ENCODE results near the gene ROBO1.

DNA sequence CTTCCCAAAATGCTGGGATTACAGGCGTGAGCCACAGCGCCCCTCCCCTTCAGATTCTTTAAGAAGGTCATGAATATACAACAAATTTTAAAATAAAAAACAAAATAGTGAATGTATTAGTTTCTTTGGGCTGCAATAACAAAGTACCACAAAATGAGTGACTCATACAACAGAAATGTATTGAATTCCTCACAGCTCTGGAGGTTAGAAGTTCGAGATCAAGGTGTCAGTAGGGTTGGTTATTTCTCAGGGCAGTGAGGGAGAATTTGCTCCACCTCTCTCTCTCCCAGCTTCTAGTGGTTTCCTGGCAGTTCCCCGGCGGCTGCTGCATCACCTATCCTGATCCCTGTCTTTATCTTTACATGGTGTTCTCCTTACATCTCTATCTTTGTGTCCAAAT lies 804.0 kb downstream of the ROBO1 start:
- TF ChIP-seq CTCF (IDR thresholded peaks at IDR 0.05) (no peak), POLR2A (IDR thresholded peaks at IDR 0.05) (no peak)

All from vagina (tissue), 2 donors.